ENCODE results near the gene CCDC183. TPM values are rescaled to one million over a fixed set of nuclear protein-coding genes. Genes with fewer than 3 reads are reported as not detected.

The CCDC183 gene
- total and polyA plus RNA-seq, 4 donors = 0.38 to 4.6 (median 2.2) TPM

DNA sequence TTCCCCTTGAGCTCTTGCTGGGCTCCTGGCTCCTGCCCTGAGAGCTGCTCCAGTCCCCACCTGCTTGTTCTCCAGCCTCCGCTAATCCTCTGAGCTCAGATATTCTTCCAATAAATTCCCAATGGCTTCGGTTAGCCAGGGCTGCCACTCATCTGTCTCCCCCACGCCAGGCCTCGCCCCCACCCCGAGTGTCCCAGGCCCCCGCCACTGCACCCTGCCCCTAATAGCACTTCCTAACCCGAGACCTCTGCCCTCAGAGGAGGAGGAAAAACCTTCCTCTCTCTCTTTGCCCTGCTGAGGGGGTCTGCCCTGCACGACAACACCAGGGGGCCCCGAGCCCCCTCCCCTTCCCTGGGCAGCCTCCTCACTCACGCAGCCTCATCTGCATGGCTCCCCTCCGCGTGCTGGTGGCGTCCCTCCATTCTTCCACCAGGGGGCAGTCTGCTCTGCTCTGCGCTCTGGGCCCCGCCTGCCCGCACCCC is 26.4 kb upstream of the CCDC183 start:
- ATAC-seq (ENCODE audit: insufficient read depth, low FRiP score) (no peak), DNase-seq (peak in 1 of 3 donors; percentile 32)
- 8 to 12% methylated on average over 14 to 16 of the region's 16 CpGs for WGBS, 2 donors
- Histone ChIP-seq H3K9ac (ENCODE audit: insufficient read depth in 1 of 2, low read length in 2 of 2) (no peak overlapping the region), H3K4me3 (no peak overlapping the region), H3K4me1 (ENCODE audit: control insufficient read depth in 5 of 5, insufficient read depth in 5 of 5, low read length in 5 of 5) (peaks cover 0 to 2% (median 0%) of the 10 kb centered on the region in 5 donors), H3K9me3 (ENCODE audit: control insufficient read depth in 4 of 4, insufficient read depth in 3 of 4, low read length in 3 of 4) (peaks cover 0 to 7% (median 2%) of the 10 kb centered on the region in 4 donors), H3K36me3 (ENCODE audit: control insufficient read depth in 4 of 4, insufficient read depth in 4 of 4, low read length in 4 of 4) (no peaks in the 10 kb centered on the region), H3K27ac (ENCODE audit: low read depth in 1 of 2, low read length in 1 of 2) (no peak overlapping the region), H3K27me3 (ENCODE audit: control insufficient read depth in 3 of 3, insufficient read depth in 3 of 3, low read length in 2 of 3) (peaks cover 0 to 3% (median 0%) of the 10 kb centered on the region in 3 donors)
- TF ChIP-seq, protein P1, sequence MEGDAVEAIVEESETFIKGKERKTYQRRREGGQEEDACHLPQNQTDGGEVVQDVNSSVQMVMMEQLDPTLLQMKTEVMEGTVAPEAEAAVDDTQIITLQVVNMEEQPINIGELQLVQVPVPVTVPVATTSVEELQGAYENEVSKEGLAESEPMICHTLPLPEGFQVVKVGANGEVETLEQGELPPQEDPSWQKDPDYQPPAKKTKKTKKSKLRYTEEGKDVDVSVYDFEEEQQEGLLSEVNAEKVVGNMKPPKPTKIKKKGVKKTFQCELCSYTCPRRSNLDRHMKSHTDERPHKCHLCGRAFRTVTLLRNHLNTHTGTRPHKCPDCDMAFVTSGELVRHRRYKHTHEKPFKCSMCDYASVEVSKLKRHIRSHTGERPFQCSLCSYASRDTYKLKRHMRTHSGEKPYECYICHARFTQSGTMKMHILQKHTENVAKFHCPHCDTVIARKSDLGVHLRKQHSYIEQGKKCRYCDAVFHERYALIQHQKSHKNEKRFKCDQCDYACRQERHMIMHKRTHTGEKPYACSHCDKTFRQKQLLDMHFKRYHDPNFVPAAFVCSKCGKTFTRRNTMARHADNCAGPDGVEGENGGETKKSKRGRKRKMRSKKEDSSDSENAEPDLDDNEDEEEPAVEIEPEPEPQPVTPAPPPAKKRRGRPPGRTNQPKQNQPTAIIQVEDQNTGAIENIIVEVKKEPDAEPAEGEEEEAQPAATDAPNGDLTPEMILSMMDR (IDR thresholded peaks at IDR 0.05; ENCODE audit: control extremely low read depth, extremely low read depth) = no peak

DNA sequence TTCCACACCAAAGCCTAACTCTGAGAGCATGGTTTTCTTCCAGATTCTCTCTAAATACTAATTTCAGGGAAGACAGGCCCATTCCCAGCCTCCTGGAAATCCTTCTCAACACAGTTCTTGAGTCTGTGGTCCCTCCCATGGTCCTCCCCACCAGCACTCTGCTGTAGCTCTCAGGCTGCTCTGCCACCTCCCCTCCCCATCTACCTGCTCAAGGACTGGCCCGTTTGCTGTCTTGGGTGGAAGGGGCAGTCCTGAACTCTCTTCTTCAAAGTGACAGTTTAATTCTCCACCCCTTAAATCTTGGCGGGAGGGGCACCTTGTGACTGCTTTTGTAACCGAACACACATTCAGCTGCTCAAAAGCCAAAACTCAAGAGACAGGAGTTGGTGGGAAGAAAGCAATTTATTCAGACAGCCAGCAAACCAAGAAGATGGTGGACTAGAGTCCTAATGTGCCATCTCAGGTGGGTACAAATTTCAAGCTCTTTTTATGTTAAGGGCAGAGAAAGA is 24.2 kb upstream of the CCDC183 start:
- H3K27ac ChIP-seq (ENCODE audit: low read depth in 1 of 2, low read length in 1 of 2) = no peak overlapping the region
- H3K9me3 ChIP-seq (ENCODE audit: control insufficient read depth in 4 of 4, insufficient read depth in 3 of 4, low read length in 3 of 4) = peaks cover 0 to 7% (median 2%) of the 10 kb centered on the region in 4 donors
- peaks cover 0 to 2% (median 0%) of the 10 kb centered on the region in 5 donors for H3K4me1 ChIP-seq (ENCODE audit: control insufficient read depth in 5 of 5, insufficient read depth in 5 of 5, low read length in 5 of 5)
- H3K36me3 ChIP-seq (ENCODE audit: control insufficient read depth in 4 of 4, insufficient read depth in 4 of 4, low read length in 4 of 4) = no peaks in the 10 kb centered on the region
- TF ChIP-seq, protein P1 (IDR thresholded peaks at IDR 0.05; ENCODE audit: control extremely low read depth, extremely low read depth) = no peak
- ATAC-seq (ENCODE audit: insufficient read depth, low FRiP score) (no peak), DNase-seq (no peak)
- H3K4me3 ChIP-seq = no peak overlapping the region
- no peak overlapping the region for H3K9ac ChIP-seq (ENCODE audit: insufficient read depth in 1 of 2, low read length in 2 of 2)
- 71 to 85% methylated on average over 3 of the region's 3 CpGs for WGBS, 2 donors
- peaks cover 0 to 3% (median 0%) of the 10 kb centered on the region in 3 donors for H3K27me3 ChIP-seq (ENCODE audit: control insufficient read depth in 3 of 3, insufficient read depth in 3 of 3, low read length in 2 of 3)

DNA sequence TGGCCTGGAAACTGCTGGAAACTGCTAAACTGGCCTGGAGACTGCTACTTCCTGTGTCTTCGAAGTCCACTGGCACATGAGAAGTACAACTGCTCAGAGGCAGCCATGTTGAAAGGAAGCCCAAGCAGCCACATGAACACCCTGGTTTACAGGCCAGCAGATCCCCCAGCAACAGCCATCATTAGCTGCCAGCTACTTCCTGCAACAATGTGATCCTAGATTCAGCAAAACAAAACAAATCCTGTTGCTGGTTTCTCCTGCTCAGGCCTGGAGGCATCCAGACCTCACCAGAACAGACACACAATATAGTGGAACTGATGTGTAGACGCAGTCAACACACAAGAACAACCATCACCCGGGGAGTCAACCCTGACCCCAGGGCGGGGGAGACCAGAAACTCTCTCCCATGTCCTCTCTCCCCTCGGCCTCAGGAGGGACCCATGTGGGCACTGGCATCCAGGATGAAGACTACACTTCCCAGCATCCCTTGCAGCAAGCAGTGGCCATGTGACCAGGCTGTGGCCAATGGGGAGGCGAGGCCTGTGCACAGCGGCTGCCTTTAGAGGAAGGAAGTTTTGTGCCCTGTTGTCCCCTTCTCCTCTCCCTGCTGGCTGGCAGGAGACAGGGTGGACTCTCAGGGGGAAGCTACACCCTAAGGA is 22.6 kb upstream of the CCDC183 start:
- Histone ChIP-seq H3K9me3 (ENCODE audit: control insufficient read depth in 4 of 4, insufficient read depth in 3 of 4, low read length in 3 of 4) (peaks cover 0 to 7% (median 2%) of the 10 kb centered on the region in 4 donors), H3K4me1 (ENCODE audit: control insufficient read depth in 5 of 5, insufficient read depth in 5 of 5, low read length in 5 of 5) (peaks cover 0 to 2% (median 0%) of the 10 kb centered on the region in 5 donors), H3K27ac (ENCODE audit: low read depth in 1 of 2, low read length in 1 of 2) (no peak overlapping the region), H3K36me3 (ENCODE audit: control insufficient read depth in 4 of 4, insufficient read depth in 4 of 4, low read length in 4 of 4) (no peaks in the 10 kb centered on the region), H3K27me3 (ENCODE audit: control insufficient read depth in 3 of 3, insufficient read depth in 3 of 3, low read length in 2 of 3) (no peaks in the 10 kb centered on the region), H3K4me3 (no peak overlapping the region), H3K9ac (ENCODE audit: insufficient read depth in 1 of 2, low read length in 2 of 2) (no peak overlapping the region)
- WGBS, 2 donors = 76 to 78% methylated on average over 7 of the region's 7 CpGs
- DNase-seq (no peak), ATAC-seq (ENCODE audit: insufficient read depth, low FRiP score) (no peak)
- TF ChIP-seq, protein P1 (IDR thresholded peaks at IDR 0.05; ENCODE audit: control extremely low read depth, extremely low read depth) = no peak

All from lung (tissue), 12 donors.